ENCODE data around the gene CDK5. TPM values are rescaled to one million over a fixed set of nuclear protein-coding genes. Genes with fewer than 3 reads are reported as not detected.

Gene CDK5
- 78.3 TPM for polyA plus RNA-seq (2012; ENCODE audit: insufficient read depth, insufficient read length)

- peak within 1 kb of the TSS; percentile 91 for H3K4me3 ChIP-seq (ENCODE audit: low read length)
- no peak for DNase-seq (ENCODE audit: low read depth, low spot score)
Measured at GRCh38 chr7:151057506-151057988, at the start of gene CDK5. Gene CDK5, minus strand, starts transcription at chr7:151057897. Its CDS starts 49 bp downstream, at chr7:151057848.

GRCh38 chr7:151104411-151105235, 46.9 kb upstream of the CDK5 start:
- no peak for DNase-seq (ENCODE audit: low read depth, low spot score)
- H3K4me3 ChIP-seq (ENCODE audit: low read length): no peak overlapping the region

- no peak overlapping the region for H3K4me3 ChIP-seq (ENCODE audit: low read length)
- DNase-seq (ENCODE audit: low read depth, low spot score): no peak
Measured at GRCh38 chr7:151103973-151104372, 46.3 kb upstream of the CDK5 start.

GRCh38 chr7:151102991-151103390, 45.3 kb upstream of the CDK5 start:
- no peak for DNase-seq (ENCODE audit: low read depth, low spot score)
- H3K4me3 ChIP-seq (ENCODE audit: low read length): no peak overlapping the region

GRCh38 chr7:151101621-151102396, 44.1 kb upstream of the CDK5 start:
- no peak overlapping the region for H3K4me3 ChIP-seq (ENCODE audit: low read length)
- no peak for DNase-seq (ENCODE audit: low read depth, low spot score)

- no peak overlapping the region for H3K4me3 ChIP-seq (ENCODE audit: low read length)
- no peak for DNase-seq (ENCODE audit: low read depth, low spot score)
Measured at GRCh38 chr7:151100921-151101320, 43.2 kb upstream of the CDK5 start.

- DNase-seq (ENCODE audit: low read depth, low spot score): no peak
- no peak overlapping the region for H3K4me3 ChIP-seq (ENCODE audit: low read length)
Measured at GRCh38 chr7:151099486-151100211, 42.0 kb upstream of the CDK5 start.

- DNase-seq (ENCODE audit: low read depth, low spot score): no peak
- H3K4me3 ChIP-seq (ENCODE audit: low read length): no peak overlapping the region
Measured at GRCh38 chr7:151095828-151096475, 38.3 kb upstream of the CDK5 start.

- no peak for DNase-seq (ENCODE audit: low read depth, low spot score)
- H3K4me3 ChIP-seq (ENCODE audit: low read length): no peak overlapping the region
Measured at GRCh38 chr7:151095123-151095797, 37.6 kb upstream of the CDK5 start.

GRCh38 chr7:151094675-151095074, 37.0 kb upstream of the CDK5 start:
- no peak for DNase-seq (ENCODE audit: low read depth, low spot score)
- H3K4me3 ChIP-seq (ENCODE audit: low read length): no peak overlapping the region

GRCh38 chr7:151093748-151094147, 36.1 kb upstream of the CDK5 start:
- DNase-seq (ENCODE audit: low read depth, low spot score): no peak
- H3K4me3 ChIP-seq (ENCODE audit: low read length): no peak overlapping the region

GRCh38 chr7:151091988-151092387, 34.3 kb upstream of the CDK5 start:
- DNase-seq (ENCODE audit: low read depth, low spot score): no peak
- H3K4me3 ChIP-seq (ENCODE audit: low read length): no peak overlapping the region

GRCh38 chr7:151091431-151091830, 33.7 kb upstream of the CDK5 start:
- H3K4me3 ChIP-seq (ENCODE audit: low read length): no peak overlapping the region
- no peak for DNase-seq (ENCODE audit: low read depth, low spot score)

GRCh38 chr7:151091003-151091402, 33.3 kb upstream of the CDK5 start:
- H3K4me3 ChIP-seq (ENCODE audit: low read length): no peak overlapping the region
- no peak for DNase-seq (ENCODE audit: low read depth, low spot score)

- no peak for DNase-seq (ENCODE audit: low read depth, low spot score)
- H3K4me3 ChIP-seq (ENCODE audit: low read length): no peak overlapping the region
Measured at GRCh38 chr7:151089893-151090730, 32.4 kb upstream of the CDK5 start.

- H3K4me3 ChIP-seq (ENCODE audit: low read length): no peak overlapping the region
- no peak for DNase-seq (ENCODE audit: low read depth, low spot score)
Measured at GRCh38 chr7:151088856-151089699, 31.4 kb upstream of the CDK5 start.
